Measurements from ENCODE around the gene RFT1.

The RFT1 gene

GRCh38 chr3:53122255-53122932, 7.8 kb downstream of the RFT1 start:
- H3K36me3 ChIP-seq (ENCODE audit: control insufficient read depth, insufficient read depth, low read length), result peaks cover 19% of the 10 kb centered on the region; the same call in 1 of the 2 replicates
- no peak for DNase-seq (ENCODE audit: low read depth, low spot score)
- H3K27me3 ChIP-seq (ENCODE audit: control insufficient read depth, insufficient read depth, low read length), result no peaks in the 10 kb centered on the region
- H3K27ac ChIP-seq (ENCODE audit: low read length), result no peak overlapping the region
- no peaks in the 10 kb centered on the region for H3K9me3 ChIP-seq (ENCODE audit: control insufficient read depth, insufficient read depth, low read length)
- WGBS (ENCODE audit: insufficient coverage, insufficient read length), result 100% methylated on average over 1 of the region's 4 CpGs
- no peaks in the 10 kb centered on the region for H3K4me1 ChIP-seq (ENCODE audit: control insufficient read depth, insufficient read depth, low read length)
- no peak overlapping the region for H3K4me3 ChIP-seq (ENCODE audit: low read length)

- H3K4me1 ChIP-seq (ENCODE audit: control insufficient read depth, insufficient read depth, low read length), result no peaks in the 10 kb centered on the region
- no peaks in the 10 kb centered on the region for H3K9me3 ChIP-seq (ENCODE audit: control insufficient read depth, insufficient read depth, low read length)
- H3K27ac ChIP-seq (ENCODE audit: low read length), result no peak overlapping the region
- no peaks in the 10 kb centered on the region for H3K27me3 ChIP-seq (ENCODE audit: control insufficient read depth, insufficient read depth, low read length)
- WGBS (ENCODE audit: insufficient coverage, insufficient read length), result no CpG with 5 or more reads among the region's 5 CpGs
- H3K4me3 ChIP-seq (ENCODE audit: low read length), result no peak overlapping the region
- DNase-seq (ENCODE audit: low read depth, low spot score), result no peak
- peaks cover 17% of the 10 kb centered on the region; the same call in 1 of the 2 replicates for H3K36me3 ChIP-seq (ENCODE audit: control insufficient read depth, insufficient read depth, low read length)
Observed at GRCh38 chr3:53120336-53120735, 9.9 kb downstream of the RFT1 start.

GRCh38 chr3:53116956-53117355, 13.3 kb downstream of the RFT1 start:
- Histone ChIP-seq H3K27me3 (ENCODE audit: control insufficient read depth, insufficient read depth, low read length) (no peaks in the 10 kb centered on the region), H3K27ac (ENCODE audit: low read length) (no peak overlapping the region), H3K4me1 (ENCODE audit: control insufficient read depth, insufficient read depth, low read length) (no peaks in the 10 kb centered on the region), H3K36me3 (ENCODE audit: control insufficient read depth, insufficient read depth, low read length) (peaks cover 7% of the 10 kb centered on the region; the same call in 1 of the 2 replicates), H3K9me3 (ENCODE audit: control insufficient read depth, insufficient read depth, low read length) (no peaks in the 10 kb centered on the region), H3K4me3 (ENCODE audit: low read length) (no peak overlapping the region)
- no CpG with 5 or more reads among the region's 1 CpG for WGBS (ENCODE audit: insufficient coverage, insufficient read length)
- no peak for DNase-seq (ENCODE audit: low read depth, low spot score)

- Histone ChIP-seq H3K4me1 (ENCODE audit: control insufficient read depth, insufficient read depth, low read length) (no peaks in the 10 kb centered on the region), H3K4me3 (ENCODE audit: low read length) (no peak overlapping the region), H3K27ac (ENCODE audit: low read length) (no peak overlapping the region), H3K36me3 (ENCODE audit: control insufficient read depth, insufficient read depth, low read length) (peaks cover 2% of the 10 kb centered on the region; the same call in 1 of the 2 replicates), H3K27me3 (ENCODE audit: control insufficient read depth, insufficient read depth, low read length) (no peaks in the 10 kb centered on the region), H3K9me3 (ENCODE audit: control insufficient read depth, insufficient read depth, low read length) (no peaks in the 10 kb centered on the region)
- DNase-seq (ENCODE audit: low read depth, low spot score), result no peak
- no CpG with 5 or more reads among the region's 5 CpGs for WGBS (ENCODE audit: insufficient coverage, insufficient read length)
Observed at GRCh38 chr3:53114412-53115074, 15.7 kb downstream of the RFT1 start.

GRCh38 chr3:53114011-53114400, 16.2 kb downstream of the RFT1 start:
- peak; percentile 73 for DNase-seq (ENCODE audit: low read depth, low spot score)
- Histone ChIP-seq H3K27me3 (ENCODE audit: control insufficient read depth, insufficient read depth, low read length) (no peaks in the 10 kb centered on the region), H3K9me3 (ENCODE audit: control insufficient read depth, insufficient read depth, low read length) (no peaks in the 10 kb centered on the region), H3K27ac (ENCODE audit: low read length) (no peak overlapping the region), H3K36me3 (ENCODE audit: control insufficient read depth, insufficient read depth, low read length) (peaks cover 2% of the 10 kb centered on the region; the same call in 1 of the 2 replicates), H3K4me3 (ENCODE audit: low read length) (no peak overlapping the region), H3K4me1 (ENCODE audit: control insufficient read depth, insufficient read depth, low read length) (no peaks in the 10 kb centered on the region)
- WGBS (ENCODE audit: insufficient coverage, insufficient read length), result no CpG with 5 or more reads among the region's 5 CpGs

GRCh38 chr3:53113293-53114010, 16.8 kb downstream of the RFT1 start:
- no peak overlapping the region for H3K27ac ChIP-seq (ENCODE audit: low read length)
- WGBS (ENCODE audit: insufficient coverage, insufficient read length), result no CpG with 5 or more reads among the region's 1 CpG

GRCh38 chr3:53111822-53112221, 18.4 kb downstream of the RFT1 start:
- no peaks in the 10 kb centered on the region for H3K27me3 ChIP-seq (ENCODE audit: control insufficient read depth, insufficient read depth, low read length)
- no CpG with 5 or more reads among the region's 3 CpGs for WGBS (ENCODE audit: insufficient coverage, insufficient read length)
- no peaks in the 10 kb centered on the region for H3K4me1 ChIP-seq (ENCODE audit: control insufficient read depth, insufficient read depth, low read length)
- DNase-seq (ENCODE audit: low read depth, low spot score), result no peak
- H3K27ac ChIP-seq (ENCODE audit: low read length), result no peak overlapping the region
- no peaks in the 10 kb centered on the region for H3K9me3 ChIP-seq (ENCODE audit: control insufficient read depth, insufficient read depth, low read length)
- no peak overlapping the region for H3K4me3 ChIP-seq (ENCODE audit: low read length)
- H3K36me3 ChIP-seq (ENCODE audit: control insufficient read depth, insufficient read depth, low read length), result no peaks in the 10 kb centered on the region; the same call in 1 of the 2 replicates

More at GRCh38 chr3:53113293-53114010, 16.8 kb downstream of the RFT1 start:
- Histone ChIP-seq H3K4me3 (ENCODE audit: low read length) (no peak overlapping the region), H3K27me3 (ENCODE audit: control insufficient read depth, insufficient read depth, low read length) (no peaks in the 10 kb centered on the region), H3K4me1 (ENCODE audit: control insufficient read depth, insufficient read depth, low read length) (no peaks in the 10 kb centered on the region), H3K9me3 (ENCODE audit: control insufficient read depth, insufficient read depth, low read length) (no peaks in the 10 kb centered on the region), H3K36me3 (ENCODE audit: control insufficient read depth, insufficient read depth, low read length) (peaks cover 2% of the 10 kb centered on the region; the same call in 1 of the 2 replicates)
- DNase-seq (ENCODE audit: low read depth, low spot score), result no peak

- no peak overlapping the region for H3K27ac ChIP-seq (ENCODE audit: low read length)
- H3K27me3 ChIP-seq (ENCODE audit: control insufficient read depth, insufficient read depth, low read length), result no peaks in the 10 kb centered on the region
- no peaks in the 10 kb centered on the region for H3K9me3 ChIP-seq (ENCODE audit: control insufficient read depth, insufficient read depth, low read length)
- H3K36me3 ChIP-seq (ENCODE audit: control insufficient read depth, insufficient read depth, low read length), result no peaks in the 10 kb centered on the region; the same call in 1 of the 2 replicates
- H3K4me3 ChIP-seq (ENCODE audit: low read length), result no peak overlapping the region
- no peaks in the 10 kb centered on the region for H3K4me1 ChIP-seq (ENCODE audit: control insufficient read depth, insufficient read depth, low read length)
- WGBS (ENCODE audit: insufficient coverage, insufficient read length), result 100% methylated on average over 2 of the region's 12 CpGs
- peak; percentile 37 for DNase-seq (ENCODE audit: low read depth, low spot score)
Observed at GRCh38 chr3:53109891-53110771, 20.1 kb downstream of the RFT1 start.

GRCh38 chr3:53109190-53109589, 21.0 kb downstream of the RFT1 start:
- H3K4me3 ChIP-seq (ENCODE audit: low read length), result no peak overlapping the region
- DNase-seq (ENCODE audit: low read depth, low spot score), result no peak
- H3K9me3 ChIP-seq (ENCODE audit: control insufficient read depth, insufficient read depth, low read length), result no peaks in the 10 kb centered on the region
- no CpG with 5 or more reads among the region's 1 CpG for WGBS (ENCODE audit: insufficient coverage, insufficient read length)
- H3K4me1 ChIP-seq (ENCODE audit: control insufficient read depth, insufficient read depth, low read length), result no peaks in the 10 kb centered on the region
- no peaks in the 10 kb centered on the region; the same call in 1 of the 2 replicates for H3K36me3 ChIP-seq (ENCODE audit: control insufficient read depth, insufficient read depth, low read length)
- H3K27ac ChIP-seq (ENCODE audit: low read length), result no peak overlapping the region
- H3K27me3 ChIP-seq (ENCODE audit: control insufficient read depth, insufficient read depth, low read length), result no peaks in the 10 kb centered on the region

- H3K36me3 ChIP-seq (ENCODE audit: control insufficient read depth, insufficient read depth, low read length), result peaks cover 6% of the 10 kb centered on the region; the same call in 1 of the 2 replicates
- WGBS (ENCODE audit: insufficient coverage, insufficient read length), result no CpG with 5 or more reads among the region's 3 CpGs
- no peak overlapping the region for H3K4me3 ChIP-seq (ENCODE audit: low read length)
- no peak for DNase-seq (ENCODE audit: low read depth, low spot score)
- H3K4me1 ChIP-seq (ENCODE audit: control insufficient read depth, insufficient read depth, low read length), result no peaks in the 10 kb centered on the region
- no peaks in the 10 kb centered on the region for H3K9me3 ChIP-seq (ENCODE audit: control insufficient read depth, insufficient read depth, low read length)
- H3K27me3 ChIP-seq (ENCODE audit: control insufficient read depth, insufficient read depth, low read length), result no peaks in the 10 kb centered on the region
- H3K27ac ChIP-seq (ENCODE audit: low read length), result no peak overlapping the region
Observed at GRCh38 chr3:53104762-53105161, 25.5 kb downstream of the RFT1 start.
